Measurements from ENCODE around the gene ATG9B.

GRCh38 chr7:150989456-150989855 is 34.8 kb downstream of the ATG9B start:
- TF ChIP-seq CTCF (IDR thresholded peaks at IDR 0.05) (no peak), POLR2A (IDR thresholded peaks at IDR 0.05) (no peak)

Data from body of pancreas (tissue), 4 donors.